Heart left ventricle (tissue), 13 donors: Measurements from ENCODE around the gene FBXW7.

Source experiments
- POLR2A ChIP-seq, 2 donors: fragments of 450-650 bp; IDR thresholded peaks; one replicate each; pipeline ENCODE4 v1.6.1; 2017; ENCODE audit warnings: antibody characterized with exemption in 2 of 2, mild to moderate bottlenecking in 2 of 2, moderate library complexity in 2 of 2
- TF ChIP-seq, protein P1 (sequence below), 12 donors: fragments of 200-600 bp; sonication (generic) in 4 of 12; IDR thresholded peaks; one replicate each; pipeline versions ENCODE4 v1.5.0 to v1.8.0; 2018 to 2022; ENCODE audit warnings: antibody characterized with exemption in 12 of 12, mild to moderate bottlenecking in 5 of 12
- donor health status: ischemic (EF 13 %, LVEDD 7.1; RV severe dilation, severe dysfunction).
- donor health status: DM: no; HTN: yes; CAD: no.
- donor health status: DM: no; HTN: no; CAD: no.
- donor health status: ischemic (EF 25% LVEDD 6.9; RV normal size, moderate dysfunction).
- donor health status: ischemic (EF 25% LVEDD 5.7; RV mildly dilated, moderate dysfunction).
- donor health status: ischemic (EF 35%, LVEDD 5.7; RV mildly dilated, moderate dysfunction).
- donor health status: nonischemic (EF 11% LVEDD 7.7; RV severe dilation, severe dysfunction).
- donor health status: DM: yes; HTN: yes; CAD: no.
- donor health status: PGD.
- donor health status: ischemic (EF 29% LVEDD 5.4; RV normal size, mild dysfunction).
- donor health status: nonischemic (EF 23%, LVEDD 6.1; RV moderate dilation, normal function).

DNA sequence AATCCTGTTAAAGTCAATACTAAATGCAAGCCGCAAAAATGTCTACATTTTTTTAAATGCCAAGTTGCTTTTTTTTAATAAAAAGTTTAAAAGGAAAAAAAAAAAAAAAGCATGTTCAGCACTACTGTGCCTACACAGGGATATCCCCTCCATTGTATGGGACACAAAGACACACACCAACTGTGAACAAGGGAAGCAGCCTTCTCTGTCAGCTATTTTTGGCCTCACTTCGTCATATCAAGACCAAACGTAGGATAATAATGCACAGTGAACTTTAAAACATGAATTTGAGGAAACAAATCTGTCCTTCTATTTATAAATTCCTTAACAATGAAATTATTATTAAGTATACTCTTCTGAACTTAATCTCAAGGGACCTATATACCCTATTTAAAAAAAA lies 4.4 kb downstream of the FBXW7 start:
- TF ChIP-seq, protein P1, sequence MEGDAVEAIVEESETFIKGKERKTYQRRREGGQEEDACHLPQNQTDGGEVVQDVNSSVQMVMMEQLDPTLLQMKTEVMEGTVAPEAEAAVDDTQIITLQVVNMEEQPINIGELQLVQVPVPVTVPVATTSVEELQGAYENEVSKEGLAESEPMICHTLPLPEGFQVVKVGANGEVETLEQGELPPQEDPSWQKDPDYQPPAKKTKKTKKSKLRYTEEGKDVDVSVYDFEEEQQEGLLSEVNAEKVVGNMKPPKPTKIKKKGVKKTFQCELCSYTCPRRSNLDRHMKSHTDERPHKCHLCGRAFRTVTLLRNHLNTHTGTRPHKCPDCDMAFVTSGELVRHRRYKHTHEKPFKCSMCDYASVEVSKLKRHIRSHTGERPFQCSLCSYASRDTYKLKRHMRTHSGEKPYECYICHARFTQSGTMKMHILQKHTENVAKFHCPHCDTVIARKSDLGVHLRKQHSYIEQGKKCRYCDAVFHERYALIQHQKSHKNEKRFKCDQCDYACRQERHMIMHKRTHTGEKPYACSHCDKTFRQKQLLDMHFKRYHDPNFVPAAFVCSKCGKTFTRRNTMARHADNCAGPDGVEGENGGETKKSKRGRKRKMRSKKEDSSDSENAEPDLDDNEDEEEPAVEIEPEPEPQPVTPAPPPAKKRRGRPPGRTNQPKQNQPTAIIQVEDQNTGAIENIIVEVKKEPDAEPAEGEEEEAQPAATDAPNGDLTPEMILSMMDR (IDR thresholded peaks at IDR 0.05), result no peak
- no peak for TF ChIP-seq POLR2A (IDR thresholded peaks at IDR 0.05)
